Spleen (tissue), 7 donors: ENCODE measurements around the gene SARNP.

Experiments
- POLR2A ChIP-seq, 3 donors: fragments of 450-650 bp; IDR thresholded peaks; one replicate each; pipeline ENCODE4 v1.5.1; 2017; ENCODE audit warnings: antibody characterized with exemption in 3 of 3, mild to moderate bottlenecking in 1 of 3
- POLR2AphosphoS5 ChIP-seq, 3 donors: sonication (generic); formaldehyde crosslinking; IDR thresholded peaks; one replicate each; pipeline ENCODE4 v1.5.1; 2017; ENCODE audit warnings: antibody characterized with exemption in 3 of 3
- TF ChIP-seq, protein P1 (sequence below), 11 experiments: fragments of 200-600 bp in 7 of 11; fragments of 450-650 bp in 4 of 11; sonication (generic) in 4 of 11; IDR thresholded peaks in 8 of 11; conservative IDR thresholded peaks in 3 of 11; 1 replicate in 7 of 11; 2 replicates in 4 of 11; pipeline versions ENCODE4 v1.4.0 to v1.8.0; 2016 to 2021; ENCODE audit warnings: antibody characterized with exemption in 11 of 11, inconsistent platforms in 4 of 11, mild to moderate bottlenecking in 1 of 11
- donor health status: DM: no; HTN: no; CAD: no; lungs with moderate emphysema.
- donor health status: DM: no; HTN: no; CAD: no.
- donor health status: DM: no; HTN: no; CAD: no.

- TF ChIP-seq, protein P1, sequence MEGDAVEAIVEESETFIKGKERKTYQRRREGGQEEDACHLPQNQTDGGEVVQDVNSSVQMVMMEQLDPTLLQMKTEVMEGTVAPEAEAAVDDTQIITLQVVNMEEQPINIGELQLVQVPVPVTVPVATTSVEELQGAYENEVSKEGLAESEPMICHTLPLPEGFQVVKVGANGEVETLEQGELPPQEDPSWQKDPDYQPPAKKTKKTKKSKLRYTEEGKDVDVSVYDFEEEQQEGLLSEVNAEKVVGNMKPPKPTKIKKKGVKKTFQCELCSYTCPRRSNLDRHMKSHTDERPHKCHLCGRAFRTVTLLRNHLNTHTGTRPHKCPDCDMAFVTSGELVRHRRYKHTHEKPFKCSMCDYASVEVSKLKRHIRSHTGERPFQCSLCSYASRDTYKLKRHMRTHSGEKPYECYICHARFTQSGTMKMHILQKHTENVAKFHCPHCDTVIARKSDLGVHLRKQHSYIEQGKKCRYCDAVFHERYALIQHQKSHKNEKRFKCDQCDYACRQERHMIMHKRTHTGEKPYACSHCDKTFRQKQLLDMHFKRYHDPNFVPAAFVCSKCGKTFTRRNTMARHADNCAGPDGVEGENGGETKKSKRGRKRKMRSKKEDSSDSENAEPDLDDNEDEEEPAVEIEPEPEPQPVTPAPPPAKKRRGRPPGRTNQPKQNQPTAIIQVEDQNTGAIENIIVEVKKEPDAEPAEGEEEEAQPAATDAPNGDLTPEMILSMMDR (IDR thresholded peaks at IDR 0.05 in 8 of 11, conservative IDR thresholded peaks at IDR 0.05 in 3 of 11): no peak
- no peak for TF ChIP-seq POLR2A (IDR thresholded peaks at IDR 0.05)
- no peak for TF ChIP-seq POLR2AphosphoS5 (IDR thresholded peaks at IDR 0.05)
Observed at GRCh38 chr12:55812088-55812487, 5.4 kb downstream of the SARNP start.
